ENCODE results near the gene SUMO3.

SUMO3 gene

DNA sequence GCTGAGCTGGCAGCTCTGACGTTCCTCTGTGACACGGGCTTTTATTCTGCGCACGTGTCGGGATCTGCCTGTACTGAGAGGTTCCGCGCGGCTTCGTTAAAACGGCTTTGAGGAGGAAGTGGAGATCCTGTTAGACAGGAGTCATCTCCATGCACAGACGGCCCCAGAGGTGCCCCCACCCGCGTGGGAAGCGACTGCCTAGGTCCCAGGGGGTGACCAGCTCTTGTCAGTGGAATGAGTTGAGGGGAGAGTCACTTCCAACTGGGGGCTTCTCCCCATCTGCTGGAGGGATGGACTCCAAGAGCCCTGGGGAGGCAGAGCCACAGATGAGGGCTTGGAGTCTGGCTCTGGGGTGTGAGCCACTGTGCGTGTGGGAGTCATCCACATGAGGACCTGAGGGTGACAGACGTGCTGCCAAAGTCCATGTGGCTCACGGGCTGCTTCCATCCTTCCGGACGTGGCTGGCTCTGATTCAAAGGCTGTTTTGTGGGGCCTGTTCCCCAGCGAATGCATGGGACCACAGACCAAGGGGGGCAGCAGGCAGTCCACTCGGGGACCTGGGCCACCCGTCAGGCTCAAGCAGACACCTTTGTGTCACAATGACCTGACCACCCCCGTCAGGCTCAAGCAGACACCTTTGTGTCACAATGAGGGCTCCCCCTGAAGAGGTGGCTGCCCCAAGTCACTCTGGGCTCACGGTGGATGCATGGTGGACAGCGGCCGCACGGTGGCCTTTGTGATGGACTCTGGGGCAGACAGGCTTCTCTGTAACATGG, 28.8 kb upstream of the SUMO3 start:
- DNase-seq (ENCODE audit: insufficient read length, low spot score) (no peak), FAIRE-seq (no peak)
- TF ChIP-seq CTCF (IDR thresholded peaks at IDR 0.05; ENCODE audit: insufficient read depth, missing control alignments) = no peak

DNA sequence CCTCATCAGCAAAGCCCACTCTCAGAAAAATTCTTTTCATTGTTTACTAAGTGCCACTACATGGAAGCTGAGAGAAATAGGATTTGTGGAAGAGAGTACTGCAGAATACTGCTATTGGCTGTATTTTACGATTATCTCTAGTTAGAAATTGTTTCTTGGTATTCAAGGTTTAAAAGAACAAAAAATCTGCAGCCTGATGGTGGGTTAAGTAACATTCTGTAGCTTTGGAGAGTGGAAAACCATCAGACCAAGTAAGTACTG, 28.3 kb upstream of the SUMO3 start:
- no peak for DNase-seq (ENCODE audit: insufficient read length, low spot score)
- FAIRE-seq = no peak
- TF ChIP-seq CTCF (IDR thresholded peaks at IDR 0.05; ENCODE audit: insufficient read depth, missing control alignments) = no peak

DNA sequence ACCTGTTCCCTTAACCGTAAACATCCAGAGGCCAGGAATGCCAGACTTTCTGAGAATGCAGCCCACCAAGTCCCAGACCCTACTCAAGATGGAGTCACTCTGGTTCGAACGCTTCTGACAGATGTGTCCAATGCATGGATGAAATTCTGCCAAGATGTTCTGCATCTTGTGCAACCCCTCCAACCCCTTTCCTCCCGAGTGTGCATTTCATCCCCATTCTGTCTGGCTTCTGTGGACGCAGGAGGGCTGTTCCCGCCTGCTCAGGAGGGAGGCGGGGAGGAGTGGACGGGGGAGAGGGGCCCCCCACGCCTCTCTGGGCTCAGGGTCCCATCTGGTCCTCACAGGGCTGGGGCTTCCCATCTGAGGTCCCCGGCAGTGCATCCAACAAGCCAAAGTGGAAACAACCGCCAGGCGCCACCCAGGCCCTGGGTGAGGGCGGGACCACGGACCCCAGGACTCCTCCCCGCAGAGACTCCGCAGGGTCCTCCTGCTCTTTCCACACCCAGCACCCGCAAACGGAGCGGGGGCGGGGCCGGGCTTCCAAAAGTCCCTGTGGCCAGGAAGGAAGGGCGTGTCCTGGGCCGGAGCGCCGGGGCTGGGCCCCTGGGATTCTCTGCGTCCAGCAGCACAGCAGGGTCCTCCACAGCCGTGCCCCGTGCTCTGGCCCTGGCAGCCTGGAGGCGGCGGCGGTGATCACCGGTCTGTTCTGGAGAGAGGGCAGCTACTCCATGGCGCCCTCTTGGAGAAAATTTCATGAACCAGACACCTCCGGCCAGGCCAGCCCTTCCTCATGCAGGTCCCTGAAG, 27.8 kb upstream of the SUMO3 start:
- peak; percentile 41 for TF ChIP-seq CTCF (IDR thresholded peaks at IDR 0.05; ENCODE audit: insufficient read depth, missing control alignments)
- no peak for DNase-seq (ENCODE audit: insufficient read length, low spot score)

DNA sequence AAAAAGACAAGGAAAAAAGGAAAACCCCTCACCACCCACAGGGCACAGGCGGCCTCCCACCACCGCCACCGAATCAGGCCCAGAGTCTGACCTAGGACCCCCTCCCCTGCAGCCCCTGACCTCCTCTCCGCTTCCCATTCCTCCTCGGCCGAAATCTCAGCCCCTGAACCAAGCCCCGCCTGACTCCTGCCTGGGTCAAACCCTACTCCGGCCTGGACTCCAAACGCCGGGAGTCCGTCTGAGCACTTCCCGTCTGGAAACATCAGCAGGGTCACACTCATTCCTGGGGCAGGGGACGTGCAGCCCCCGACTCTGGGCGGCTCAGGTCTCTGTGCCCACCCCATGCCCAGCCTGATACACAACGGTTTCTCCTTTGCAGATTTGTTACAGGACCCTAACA, 26.4 kb upstream of the SUMO3 start:
- TF ChIP-seq CTCF (IDR thresholded peaks at IDR 0.05; ENCODE audit: insufficient read depth, missing control alignments) = no peak
- no peak for DNase-seq (ENCODE audit: insufficient read length, low spot score)
- no peak for FAIRE-seq

More for the DNA sequence above, 27.8 kb upstream of the SUMO3 start:
- FAIRE-seq = no peak

GRCh38 chr21:44842721-44843445, 25.0 kb upstream of the SUMO3 start:
- FAIRE-seq = no peak
- no peak for DNase-seq (ENCODE audit: insufficient read length, low spot score)
- no peak for TF ChIP-seq CTCF (IDR thresholded peaks at IDR 0.05; ENCODE audit: insufficient read depth, missing control alignments)

DNA sequence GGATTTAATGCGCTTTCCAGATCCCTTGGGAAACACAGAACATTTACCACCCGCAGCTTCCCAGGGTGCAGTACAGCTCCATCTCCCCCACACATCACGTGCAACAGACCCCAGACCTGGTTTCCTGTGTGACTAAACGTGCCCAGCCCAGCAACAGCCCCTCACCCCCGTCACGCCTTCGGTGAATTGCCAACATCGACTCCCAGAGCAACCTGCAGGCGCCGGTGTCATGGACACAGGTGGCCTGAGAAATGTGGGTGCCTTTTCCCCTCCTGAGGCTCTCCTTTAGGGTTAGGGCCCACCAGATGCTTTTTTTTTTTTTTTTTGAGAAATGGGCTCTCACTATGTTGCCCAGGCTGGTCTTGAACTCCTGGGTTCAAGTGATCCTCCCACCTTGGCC, 24.2 kb upstream of the SUMO3 start:
- FAIRE-seq (no peak), DNase-seq (ENCODE audit: insufficient read length, low spot score) (no peak)
- no peak for TF ChIP-seq CTCF (IDR thresholded peaks at IDR 0.05; ENCODE audit: insufficient read depth, missing control alignments)
